Brain microvascular endothelial cell (primary cell): ENCODE data around the gene TMEM109.

Experiments used
- DNase-seq: peaks from one replicate; pipeline ENCODE4 v3.0.0-alpha.2; 2020
- H3K27ac ChIP-seq: fragments of 250-450 bp; sonication (Bioruptor Pico); 2 replicates; pipeline ENCODE4 v1.5.1; 2020; ENCODE audit warnings: mild to moderate bottlenecking, moderate library complexity
- H3K27me3 ChIP-seq: fragments of 250-450 bp; sonication (Bioruptor Pico); replicated peaks from 2 replicates; pipeline ENCODE4 v1.5.1; 2020; ENCODE audit warnings: mild to moderate bottlenecking
- H3K36me3 ChIP-seq: fragments of 250-450 bp; sonication (Bioruptor Pico); replicated peaks from 2 replicates; pipeline ENCODE4 v1.5.1; 2020; ENCODE audit warnings: mild to moderate bottlenecking
- H3K4me3 ChIP-seq: 2 replicates; pipeline ENCODE4 v1.5.1; 2011; ENCODE audit warnings: low read depth, mild to moderate bottlenecking, control low read depth, low read length, moderate library complexity
- CTCF ChIP-seq: IDR thresholded peaks from 2 replicates; pipeline ENCODE4 v1.5.1; 2011; ENCODE audit warnings: low read depth, mild to moderate bottlenecking, moderate library complexity, low read length, control low read depth, inconsistent platforms; ENCODE audit errors: missing control alignments
- in situ Hi-C: cut with HindIII; loops from 2 replicates; pipeline ENCODE4 v1.10.0; 2017; ENCODE audit warnings: low sequenced_read_pairs, low pct_ligation_motif_present

TMEM109 gene

DNA sequence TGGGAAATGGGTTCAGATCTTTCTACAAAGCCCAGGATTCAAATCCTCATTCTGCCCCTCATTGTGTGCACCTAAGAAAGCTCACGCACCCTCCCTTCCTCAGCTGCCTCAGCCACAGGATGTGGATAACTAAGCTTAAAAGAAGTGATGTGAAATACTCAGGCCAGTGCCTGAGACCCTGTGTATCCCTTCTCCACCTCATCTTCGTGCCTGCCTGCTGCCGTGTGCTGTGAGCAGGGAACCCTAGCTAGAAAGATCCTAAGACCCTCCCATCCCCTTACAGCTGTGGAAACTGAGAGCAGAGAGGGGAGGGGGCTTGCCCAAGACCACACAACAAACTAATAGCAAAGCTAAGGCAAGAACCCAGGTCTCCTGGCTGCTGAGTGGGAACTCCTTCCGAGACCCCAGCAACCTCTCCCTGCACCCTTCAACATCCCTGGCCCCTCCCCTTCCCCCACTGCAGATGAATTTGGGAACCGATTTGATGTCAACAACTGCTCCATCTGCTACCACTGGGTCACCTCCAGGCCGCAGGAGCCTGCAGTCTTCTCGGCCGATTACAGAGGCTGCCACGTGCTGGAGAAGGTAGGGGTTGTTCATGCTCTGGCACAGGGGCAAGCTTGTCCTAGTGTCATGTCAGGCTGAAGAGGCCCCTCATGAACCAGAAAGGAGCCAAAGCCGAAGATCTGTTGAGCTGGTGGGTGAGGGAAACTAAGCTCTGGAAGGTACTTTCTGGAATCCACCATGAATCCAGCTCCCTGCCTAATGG lies 45.1 kb upstream of the TMEM109 start:
- no peak overlapping the region for H3K27ac ChIP-seq
- no peaks in the 10 kb centered on the region for H3K27me3 ChIP-seq
- TF ChIP-seq CTCF: no peak
- no peak for DNase-seq
- H3K36me3 ChIP-seq: no peaks in the 10 kb centered on the region
- in situ Hi-C loops: no loop called here
- no peak overlapping the region for H3K4me3 ChIP-seq

DNA sequence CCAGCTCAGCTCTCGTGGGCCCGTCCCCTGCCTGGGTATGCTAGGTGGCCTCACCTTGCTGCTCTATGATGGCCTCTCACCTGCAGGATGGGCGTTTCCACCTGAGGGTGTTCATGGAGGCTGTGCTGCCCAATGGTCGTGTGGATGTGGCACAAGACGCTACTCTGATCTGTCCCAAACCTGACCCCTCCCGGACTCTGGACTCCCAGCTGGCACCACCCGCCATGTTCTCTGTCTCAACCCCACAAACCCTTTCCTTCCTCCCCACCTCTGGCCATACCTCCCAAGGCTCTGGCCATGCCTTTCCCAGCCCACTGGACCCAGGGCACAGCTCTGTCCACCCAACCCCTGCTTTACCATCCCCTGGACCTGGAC lies 44.5 kb upstream of the TMEM109 start:
- in situ Hi-C loops: no loop called here
- no peak overlapping the region for H3K4me3 ChIP-seq
- no peak for TF ChIP-seq CTCF
- no peak for DNase-seq
- no peaks in the 10 kb centered on the region for H3K36me3 ChIP-seq
- no peaks in the 10 kb centered on the region for H3K27me3 ChIP-seq
- H3K27ac ChIP-seq: no peak overlapping the region

DNA sequence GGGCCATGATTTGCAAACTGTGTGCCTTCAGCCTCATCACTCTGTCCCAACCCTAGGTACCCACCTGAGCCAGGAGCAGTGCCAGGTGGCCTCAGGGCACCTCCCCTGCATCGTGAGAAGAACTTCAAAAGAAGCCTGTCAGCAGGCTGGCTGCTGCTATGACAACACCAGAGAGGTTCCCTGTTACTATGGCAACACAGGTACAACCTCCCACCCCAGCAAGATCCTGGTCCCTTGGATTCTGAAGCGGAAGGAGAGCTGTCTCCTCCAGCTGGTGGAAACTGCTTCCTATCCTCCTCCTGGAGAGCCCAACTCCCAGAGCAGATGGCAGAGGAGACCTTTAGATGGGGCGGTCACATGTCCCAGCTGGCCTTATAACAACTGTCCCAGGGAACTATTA lies 43.7 kb upstream of the TMEM109 start:
- no peaks in the 10 kb centered on the region for H3K36me3 ChIP-seq
- TF ChIP-seq CTCF: no peak
- DNase-seq: no peak
- H3K4me3 ChIP-seq: no peak overlapping the region
- no peaks in the 10 kb centered on the region for H3K27me3 ChIP-seq
- H3K27ac ChIP-seq: no peak overlapping the region
- in situ Hi-C loops: no loop called here

- H3K27me3 ChIP-seq: no peaks in the 10 kb centered on the region
- H3K36me3 ChIP-seq: no peaks in the 10 kb centered on the region
- in situ Hi-C loops: no loop called here
- no peak overlapping the region for H3K27ac ChIP-seq
- no peak for DNase-seq
- TF ChIP-seq CTCF: no peak
- no peak overlapping the region for H3K4me3 ChIP-seq
Measured at GRCh38 chr11:60870733-60871377, 43.1 kb upstream of the TMEM109 start.

DNA sequence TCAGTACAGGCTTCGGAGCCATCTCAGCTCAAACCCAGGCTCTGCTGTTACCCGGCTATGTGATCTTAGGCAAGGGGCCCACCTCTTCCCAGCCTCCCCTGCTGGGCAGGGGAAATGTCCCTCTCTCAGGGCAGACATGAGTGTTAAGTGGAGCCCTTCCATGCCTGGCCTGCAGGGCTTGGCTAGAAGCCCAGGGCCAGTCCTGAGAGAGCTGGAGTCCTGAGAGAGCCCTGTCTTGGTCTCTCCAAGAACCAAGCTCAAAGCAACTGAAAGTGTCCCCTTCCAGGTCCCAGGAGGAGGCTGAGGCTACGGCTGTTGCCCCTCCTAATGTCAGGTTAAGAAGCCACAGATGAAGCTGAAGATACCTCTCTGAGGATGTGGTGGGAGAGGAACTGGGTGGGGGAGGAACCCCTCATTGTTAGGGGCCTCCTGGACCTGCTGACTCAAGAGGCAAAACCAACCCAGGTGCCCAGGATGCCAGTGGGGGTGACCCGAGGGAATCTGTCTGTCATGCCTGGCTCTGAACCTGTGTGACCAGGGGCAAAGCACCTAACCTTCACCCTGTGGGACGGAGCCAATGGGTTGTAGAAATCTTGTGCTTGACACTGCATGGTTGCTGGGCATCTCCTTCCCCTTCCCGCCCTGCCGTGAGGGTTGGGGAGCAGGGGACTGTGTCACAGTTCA lies 42.4 kb upstream of the TMEM109 start:
- H3K36me3 ChIP-seq: no peaks in the 10 kb centered on the region
- TF ChIP-seq CTCF: peak; percentile 56
- no peak overlapping the region for H3K27ac ChIP-seq
- no peaks in the 10 kb centered on the region for H3K27me3 ChIP-seq
- no peak overlapping the region for H3K4me3 ChIP-seq
- DNase-seq: peak; percentile 38
- in situ Hi-C loops: no loop called here
